Gastroesophageal sphincter (tissue), 3 donors: ENCODE measurements around the gene ARMC12.

Experiments used
- EP300 ChIP-seq: sonication (generic); formaldehyde crosslinking; IDR thresholded peaks from one replicate; pipeline ENCODE4 v1.6.1; 2017; ENCODE audit warnings: antibody characterized with exemption, mild to moderate bottlenecking
- POLR2A ChIP-seq, 2 donors: fragments of 450-650 bp; IDR thresholded peaks; one replicate each; pipeline ENCODE4 v1.6.1; 2017; ENCODE audit warnings: antibody characterized with exemption in 2 of 2, mild to moderate bottlenecking in 2 of 2, moderate library complexity in 1 of 2
- TF ChIP-seq, protein P1 (sequence below), 4 experiments: fragments of 200-600 bp in 2 of 4; fragments of 450-650 bp in 2 of 4; sonication (generic) in 1 of 4; IDR thresholded peaks; one replicate each; pipeline ENCODE4 v1.5.1; 2017 to 2019; ENCODE audit warnings: antibody characterized with exemption in 4 of 4, mild to moderate bottlenecking in 2 of 4, moderate library complexity in 2 of 4

DNA sequence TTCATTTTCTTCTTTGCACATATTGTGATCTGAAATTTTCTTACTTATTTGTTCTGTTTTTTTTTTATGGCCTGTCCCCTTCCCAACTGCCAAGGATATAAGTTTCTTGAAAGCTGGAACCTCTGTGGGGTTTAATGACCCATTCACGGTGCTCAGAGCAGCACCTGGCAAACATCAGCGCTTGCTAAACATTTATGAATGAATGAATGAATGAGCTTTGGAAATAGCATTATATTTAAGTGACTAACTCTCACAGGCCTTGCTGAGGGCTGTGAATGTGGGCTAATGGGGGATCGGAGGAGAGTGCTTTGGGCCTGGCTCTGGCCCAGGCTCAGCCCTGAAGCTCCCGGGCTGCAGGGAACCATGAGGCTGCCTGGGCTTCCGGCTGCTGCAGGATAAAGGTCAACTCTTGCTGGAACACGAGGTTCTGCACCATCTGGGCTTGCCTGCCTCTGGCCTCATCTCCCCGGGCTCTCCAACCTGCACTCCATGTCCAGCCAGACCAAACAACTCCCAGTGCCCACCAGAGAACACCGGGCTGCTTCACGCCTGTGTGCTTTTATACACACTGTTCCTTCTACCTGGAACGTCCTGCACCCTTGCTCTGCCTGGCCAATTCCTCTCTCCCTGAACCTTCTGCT is 14.6 kb upstream of the ARMC12 start:
- TF ChIP-seq, protein P1, sequence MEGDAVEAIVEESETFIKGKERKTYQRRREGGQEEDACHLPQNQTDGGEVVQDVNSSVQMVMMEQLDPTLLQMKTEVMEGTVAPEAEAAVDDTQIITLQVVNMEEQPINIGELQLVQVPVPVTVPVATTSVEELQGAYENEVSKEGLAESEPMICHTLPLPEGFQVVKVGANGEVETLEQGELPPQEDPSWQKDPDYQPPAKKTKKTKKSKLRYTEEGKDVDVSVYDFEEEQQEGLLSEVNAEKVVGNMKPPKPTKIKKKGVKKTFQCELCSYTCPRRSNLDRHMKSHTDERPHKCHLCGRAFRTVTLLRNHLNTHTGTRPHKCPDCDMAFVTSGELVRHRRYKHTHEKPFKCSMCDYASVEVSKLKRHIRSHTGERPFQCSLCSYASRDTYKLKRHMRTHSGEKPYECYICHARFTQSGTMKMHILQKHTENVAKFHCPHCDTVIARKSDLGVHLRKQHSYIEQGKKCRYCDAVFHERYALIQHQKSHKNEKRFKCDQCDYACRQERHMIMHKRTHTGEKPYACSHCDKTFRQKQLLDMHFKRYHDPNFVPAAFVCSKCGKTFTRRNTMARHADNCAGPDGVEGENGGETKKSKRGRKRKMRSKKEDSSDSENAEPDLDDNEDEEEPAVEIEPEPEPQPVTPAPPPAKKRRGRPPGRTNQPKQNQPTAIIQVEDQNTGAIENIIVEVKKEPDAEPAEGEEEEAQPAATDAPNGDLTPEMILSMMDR (IDR thresholded peaks at IDR 0.05), result no peak
- no peak for TF ChIP-seq POLR2A (IDR thresholded peaks at IDR 0.05)
- TF ChIP-seq EP300, result peak; percentile 21
